HG03060 (cell line): ENCODE results near the gene GNAQ.

ENCODE experiments used
- ATAC-seq: cut with Tn5 transposase; IDR thresholded peaks from one replicate; pipeline ENCODE4 v1.9.1; 2021; ENCODE audit warnings: low read depth, moderate number of reproducible peaks; ENCODE audit not compliant: unreplicated experiment

GNAQ gene

DNA sequence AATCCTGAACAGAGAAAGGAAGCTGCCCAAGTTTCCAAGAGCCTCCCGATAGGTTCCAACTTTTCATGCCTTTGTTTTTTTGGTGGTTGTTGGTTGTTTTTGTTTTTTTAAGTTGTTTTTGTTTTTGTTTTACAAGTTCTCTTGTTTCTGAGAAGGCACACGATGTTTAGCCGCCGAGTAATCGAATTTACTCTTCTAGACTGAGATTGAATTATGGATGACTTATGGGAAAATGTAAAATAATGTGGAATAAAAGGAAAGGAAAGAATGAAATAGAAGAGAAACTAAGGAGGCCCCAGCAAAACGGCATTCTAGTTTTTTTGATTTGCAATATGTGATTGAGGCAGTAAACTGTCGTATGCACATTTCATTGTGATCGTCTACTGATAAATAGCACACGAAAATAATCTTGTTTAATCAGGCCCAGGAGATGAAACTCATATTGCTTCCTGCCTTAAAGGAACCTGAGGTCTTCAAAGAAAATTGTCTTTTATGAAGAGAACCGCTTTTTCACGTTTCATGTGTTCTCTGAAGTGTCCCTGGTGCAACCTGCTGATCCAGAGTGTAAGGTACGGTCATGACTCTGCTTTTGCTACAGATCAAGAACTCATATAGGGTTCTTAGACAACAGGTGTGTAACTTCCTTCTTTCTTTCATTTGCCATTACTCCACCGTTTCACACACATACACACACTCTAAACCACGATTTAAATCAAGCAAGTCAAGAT is 1.3 kb upstream of the GNAQ start:
- no peak for ATAC-seq

DNA sequence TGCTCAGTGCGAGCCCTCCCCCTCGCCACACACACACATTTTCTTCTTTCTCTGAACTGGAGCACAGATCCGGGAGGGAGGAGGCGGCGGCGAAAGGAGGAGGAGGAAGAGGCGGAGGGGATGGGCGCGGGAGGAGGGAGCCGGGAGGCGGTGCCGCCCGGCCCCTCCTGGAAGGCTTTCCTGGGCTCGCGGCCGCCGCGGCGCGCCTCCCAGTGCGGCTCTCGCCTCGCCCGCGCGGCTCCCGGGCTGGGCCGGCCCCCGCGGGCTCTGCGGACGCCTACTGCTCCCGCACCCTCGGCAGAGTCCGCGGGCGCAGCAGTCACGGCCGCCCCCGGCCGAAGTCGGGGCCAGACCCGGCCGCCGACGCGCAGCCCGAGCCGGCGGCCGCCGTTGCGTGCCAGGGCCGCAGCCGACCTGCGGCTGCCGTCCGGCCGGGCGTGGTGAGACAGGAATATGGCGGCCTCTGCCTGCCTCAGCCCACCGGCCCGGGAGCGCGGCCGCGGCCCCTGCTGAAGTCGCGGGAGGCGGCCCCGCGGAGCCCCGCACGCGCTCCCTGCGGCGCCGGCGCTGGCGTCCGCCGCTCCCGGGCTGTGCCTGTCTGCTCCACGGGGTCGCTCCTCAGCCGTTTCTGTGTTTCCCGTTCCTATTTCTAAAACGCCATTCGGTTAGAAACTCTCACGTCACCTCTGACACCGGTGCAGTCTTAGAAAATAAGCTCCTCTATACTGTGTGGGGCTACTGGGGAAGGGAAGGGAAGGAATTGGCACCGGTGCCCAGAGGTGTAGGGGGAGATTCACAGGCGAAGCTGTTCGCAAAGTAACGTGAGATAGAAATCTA is 500 bp upstream of the GNAQ start:
- ATAC-seq = no peak

DNA sequence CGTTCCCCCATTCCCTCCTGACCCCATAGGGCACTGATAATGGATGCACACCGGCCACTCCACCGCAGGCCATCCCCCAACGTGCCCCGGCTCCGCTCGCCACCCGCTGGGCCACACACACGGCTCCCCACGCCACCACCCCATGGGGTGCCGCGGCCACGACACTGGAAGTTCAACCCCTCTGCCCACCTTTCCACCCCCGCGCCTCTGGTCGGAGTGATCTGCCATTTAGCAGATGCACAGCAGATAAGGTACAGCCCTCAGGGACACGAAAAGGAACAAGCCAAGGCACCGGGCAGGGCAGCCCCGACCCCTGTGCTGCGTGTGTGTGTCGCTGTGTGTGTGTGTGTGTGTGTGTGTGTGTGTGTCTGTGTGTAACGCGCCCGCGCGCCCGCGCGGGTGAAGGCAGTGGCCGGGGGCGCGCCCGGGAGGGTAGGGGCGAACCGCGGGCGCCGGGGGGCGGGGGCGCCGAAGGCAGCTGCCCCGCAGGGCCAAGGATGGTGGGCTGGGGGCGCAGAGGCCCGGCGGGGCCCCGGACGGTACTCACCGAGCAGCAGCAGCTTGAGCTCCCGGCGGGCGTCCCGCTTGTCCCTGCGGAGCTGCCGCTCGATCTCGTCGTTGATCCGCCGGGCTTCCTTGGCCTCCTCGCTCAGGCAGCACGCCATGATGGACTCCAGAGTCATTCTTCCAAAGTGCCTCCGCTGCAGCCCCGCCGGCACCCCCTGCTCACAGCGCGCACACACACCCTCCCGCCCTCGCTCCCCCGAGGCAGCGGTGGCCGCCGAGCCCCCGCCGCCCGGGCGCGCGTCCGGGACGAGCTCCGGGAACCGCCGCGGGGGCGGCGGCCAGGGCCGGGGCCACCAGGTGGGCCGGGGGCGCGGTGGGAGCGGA is 813 bp downstream of the GNAQ start:
- ATAC-seq = no peak

DNA sequence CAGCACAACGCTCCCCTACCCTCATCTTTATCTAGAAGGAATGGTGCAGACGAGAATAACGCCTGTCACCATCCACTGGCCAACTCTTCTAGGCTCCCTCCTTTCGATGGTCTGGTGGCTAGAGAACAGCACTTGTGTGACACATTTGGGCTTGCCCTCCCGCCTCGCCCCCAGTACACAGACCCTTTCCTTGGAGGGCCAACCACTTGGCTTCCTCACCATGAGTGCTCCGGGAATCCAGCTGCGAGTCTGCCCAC is 1.4 kb downstream of the GNAQ start:
- no peak for ATAC-seq

DNA sequence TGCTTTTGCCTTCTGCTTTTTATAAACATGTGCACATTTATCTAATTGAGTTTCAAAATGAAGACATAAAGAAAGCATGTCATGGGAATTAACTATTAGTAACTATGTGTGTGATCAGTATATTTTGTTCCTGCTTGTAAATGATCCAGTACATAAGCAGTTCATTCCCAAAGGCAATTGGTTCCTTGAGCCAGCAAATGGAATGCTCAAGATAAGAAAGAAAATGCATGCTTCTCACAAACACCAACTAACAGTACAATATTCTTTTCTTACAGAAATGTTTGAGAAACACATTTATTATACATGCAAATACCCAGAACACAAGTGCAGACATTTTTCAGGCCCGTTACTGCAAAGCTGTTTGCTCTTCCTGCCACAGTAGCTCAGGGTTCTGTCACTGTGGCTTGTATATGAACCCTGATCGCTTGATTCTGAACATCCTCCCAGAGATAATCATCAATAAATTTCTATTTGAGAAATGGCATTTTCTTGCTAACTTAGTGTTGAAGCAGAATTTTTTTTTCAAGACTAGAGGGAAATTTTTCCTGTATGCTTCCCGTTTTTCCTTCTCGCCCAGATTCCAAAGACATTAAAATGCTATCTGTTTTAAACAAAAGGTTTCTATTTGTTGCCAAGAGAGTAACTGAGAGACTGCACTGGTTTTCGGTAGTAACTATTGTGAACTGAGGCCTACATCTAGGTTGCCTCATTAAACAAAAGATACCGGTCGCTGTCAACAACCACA is 1.9 kb downstream of the GNAQ start:
- no peak for ATAC-seq

- no peak for ATAC-seq
Measured at GRCh38 chr9:78028926-78029325, 2.7 kb downstream of the GNAQ start.

GRCh38 chr9:78026947-78027346 is 4.7 kb downstream of the GNAQ start:
- no peak for ATAC-seq

- no peak for ATAC-seq
Measured at GRCh38 chr9:78026416-78026815, 5.2 kb downstream of the GNAQ start.

DNA sequence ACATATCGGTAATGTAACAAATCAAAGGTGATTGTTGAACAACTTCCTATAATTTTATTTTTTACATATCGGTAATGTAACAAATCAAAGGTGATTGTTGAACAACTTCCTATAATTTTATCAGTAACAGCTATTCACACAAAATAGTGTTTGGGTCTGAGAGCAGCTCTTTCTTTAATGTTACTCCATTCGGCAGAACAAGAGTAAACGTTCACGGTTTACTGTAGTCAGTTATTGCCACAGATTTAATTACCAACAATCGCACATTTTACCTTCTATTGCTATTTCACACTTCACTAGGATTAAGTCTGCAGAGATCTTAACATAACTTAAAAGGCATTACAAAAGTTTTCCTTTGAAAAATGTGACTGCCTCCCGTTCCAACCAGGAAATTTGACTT is 6.4 kb downstream of the GNAQ start:
- no peak for ATAC-seq

GRCh38 chr9:78023003-78023741 is 8.4 kb downstream of the GNAQ start:
- ATAC-seq = no peak

DNA sequence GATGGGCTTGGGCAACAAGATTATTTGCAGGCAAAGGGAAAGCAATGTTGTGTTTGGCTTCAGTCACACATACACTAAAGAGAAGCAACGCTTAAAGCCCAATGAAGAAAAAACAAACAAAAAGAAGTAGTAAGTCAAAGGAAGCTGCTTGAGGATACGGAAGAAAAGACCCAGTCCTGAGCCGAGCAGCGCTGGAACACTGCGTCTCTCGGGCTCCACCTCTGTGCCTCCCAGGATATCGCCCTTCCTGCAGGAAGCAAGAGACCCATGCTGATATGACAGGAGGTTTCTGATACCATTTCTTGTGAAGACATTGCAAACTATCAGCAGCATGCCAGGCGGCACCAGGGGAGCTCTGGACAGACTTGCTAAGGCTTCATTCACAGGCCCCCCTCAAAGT is 9.9 kb downstream of the GNAQ start:
- no peak for ATAC-seq

- ATAC-seq = no peak
Measured at GRCh38 chr9:78017190-78017693, 14.4 kb downstream of the GNAQ start.

DNA sequence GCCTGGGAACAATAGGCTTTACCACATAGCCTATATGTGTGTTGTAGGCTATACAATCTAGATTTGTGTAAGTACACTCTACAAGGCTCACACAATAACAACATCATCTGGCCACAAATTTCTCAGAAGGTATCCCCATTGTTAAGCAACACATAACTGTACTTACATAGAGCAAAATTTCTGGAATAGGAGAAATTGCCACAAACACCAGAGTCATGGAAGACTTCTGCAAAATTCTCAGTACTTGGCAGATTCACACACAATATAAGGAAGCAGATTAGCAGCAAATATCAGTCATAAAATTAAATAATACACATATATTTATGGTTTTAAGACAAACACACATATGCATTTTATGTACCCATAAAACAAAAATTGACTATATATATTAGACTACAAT is 16.4 kb downstream of the GNAQ start:
- ATAC-seq = no peak

- no peak for ATAC-seq
Measured at GRCh38 chr9:78014776-78015175, 16.8 kb downstream of the GNAQ start.

DNA sequence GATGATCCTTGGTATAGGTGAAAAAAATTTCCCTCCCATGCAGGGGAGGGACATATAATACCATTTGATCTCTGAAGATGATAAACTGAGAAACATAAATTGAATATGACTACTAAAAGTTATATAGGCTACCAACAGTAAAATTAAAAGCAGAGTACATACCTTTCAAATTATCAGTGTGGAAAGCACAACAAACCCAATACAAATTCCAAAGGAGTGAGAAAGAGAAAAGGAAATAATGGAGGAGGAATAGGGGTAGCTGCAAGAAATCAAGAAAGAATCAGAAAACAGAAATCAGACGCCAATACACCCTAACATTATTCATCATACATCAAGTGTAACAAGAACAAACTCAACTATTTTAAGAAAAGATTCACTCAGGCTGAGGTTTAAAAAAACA is 17.7 kb downstream of the GNAQ start:
- ATAC-seq = no peak

- no peak for ATAC-seq
Measured at GRCh38 chr9:78011049-78011448, 20.6 kb downstream of the GNAQ start.

- no peak for ATAC-seq
Measured at GRCh38 chr9:78010445-78010844, 21.2 kb downstream of the GNAQ start.

GRCh38 chr9:78009186-78009585 is 22.4 kb downstream of the GNAQ start:
- no peak for ATAC-seq

GRCh38 chr9:78006734-78007133 is 24.9 kb downstream of the GNAQ start:
- no peak for ATAC-seq
